WERI-Rb-1 (cell line): Measurements from ENCODE around the gene HMG20A.

ENCODE experiments used
- DNase-seq: peaks from one replicate; pipeline ENCODE4 v3.0.0-alpha.2; 2020
- H3K27ac ChIP-seq: fragments of 250-450 bp; sonication (Bioruptor Pico); 2 replicates; pipeline ENCODE4 v1.5.1; 2020; ENCODE audit warnings: mild to moderate bottlenecking, moderate library complexity
- H3K27me3 ChIP-seq: fragments of 250-450 bp; sonication (Bioruptor Pico); 2 replicates; pipeline ENCODE4 v1.5.1; 2021; ENCODE audit warnings: mild to moderate bottlenecking, low read depth, moderate library complexity; ENCODE audit not compliant: insufficient read depth, severe bottlenecking
- H3K36me3 ChIP-seq: fragments of 250-450 bp; sonication (Bioruptor Pico); 2 replicates; pipeline ENCODE4 v1.5.1; 2020; ENCODE audit warnings: mild to moderate bottlenecking, moderate library complexity
- H3K4me3 ChIP-seq: 2 replicates; pipeline ENCODE4 v1.5.1; 2011; ENCODE audit warnings: low read depth, mild to moderate bottlenecking, control low read depth, low read length
- H3K9me3 ChIP-seq: fragments of 250-450 bp; sonication (Bioruptor Pico); 2 replicates; pipeline ENCODE4 v1.5.1; 2021; ENCODE audit warnings: mild to moderate bottlenecking, moderate library complexity; ENCODE audit not compliant: severe bottlenecking
- CTCF ChIP-seq: IDR thresholded peaks from 2 replicates; pipeline ENCODE4 v1.5.1; 2011; ENCODE audit warnings: low read depth, mild to moderate bottlenecking, control low read depth, inconsistent platforms, low read length

HMG20A gene

GRCh38 chr15:77418966-77419835, 1.5 kb upstream of the HMG20A start:
- peak; percentile 32; the same call in 1 of the 2 replicates for TF ChIP-seq CTCF
- peak overlapping the region; percentile 88 for H3K27ac ChIP-seq
- DNase-seq: peak; percentile 46

GRCh38 chr15:77419836-77420609, 665 bp upstream of the HMG20A start, which contains the start of gene PEAK1:
TSS of gene PEAK1 (minus strand) at chr15:77420104. CDS start at chr15:77181926, 238,178 bp downstream.
- Histone ChIP-seq H3K27me3 (no peaks in the 10 kb centered on the region), H3K36me3 (no peaks in the 10 kb centered on the region), H3K4me3 (peak within 1 kb of the TSS; percentile 96), H3K9me3 (no peaks in the 10 kb centered on the region), H3K27ac (peak within 1 kb of the TSS; percentile 93)
- peak; percentile 100 for DNase-seq
- no peak for TF ChIP-seq CTCF

More at GRCh38 chr15:77418966-77419835, 1.5 kb upstream of the HMG20A start:
- H3K36me3 ChIP-seq: no peaks in the 10 kb centered on the region
- no peaks in the 10 kb centered on the region for H3K27me3 ChIP-seq
- peak overlapping the region; percentile 96 for H3K4me3 ChIP-seq
- H3K9me3 ChIP-seq: no peaks in the 10 kb centered on the region

GRCh38 chr15:77421370-77421700, 647 bp downstream of the HMG20A start:
- H3K27ac ChIP-seq: no peak overlapping the region; the same call in 1 of the 2 replicates
- no peak for DNase-seq
- H3K4me3 ChIP-seq: peak overlapping the region; percentile 96
- no peak for TF ChIP-seq CTCF
- H3K36me3 ChIP-seq: no peaks in the 10 kb centered on the region
- H3K27me3 ChIP-seq: no peaks in the 10 kb centered on the region
- H3K9me3 ChIP-seq: no peaks in the 10 kb centered on the region

GRCh38 chr15:77425104-77425503, 4.4 kb downstream of the HMG20A start:
- no peaks in the 10 kb centered on the region for H3K9me3 ChIP-seq
- no peak for DNase-seq
- no peak overlapping the region for H3K4me3 ChIP-seq
- H3K27me3 ChIP-seq: no peaks in the 10 kb centered on the region
- no peak for TF ChIP-seq CTCF
- H3K36me3 ChIP-seq: no peaks in the 10 kb centered on the region
- H3K27ac ChIP-seq: no peak overlapping the region

- TF ChIP-seq CTCF: no peak
- H3K27ac ChIP-seq: no peak overlapping the region
- no peaks in the 10 kb centered on the region for H3K27me3 ChIP-seq
- no peak for DNase-seq
- no peak overlapping the region for H3K4me3 ChIP-seq
- no peaks in the 10 kb centered on the region for H3K36me3 ChIP-seq
- H3K9me3 ChIP-seq: no peaks in the 10 kb centered on the region
These were observed 5.7 kb downstream of the HMG20A start for GRCh38 chr15:77426377-77426776.
